Measurements from ENCODE around the gene SLC6A1.

The SLC6A1 gene

DNA sequence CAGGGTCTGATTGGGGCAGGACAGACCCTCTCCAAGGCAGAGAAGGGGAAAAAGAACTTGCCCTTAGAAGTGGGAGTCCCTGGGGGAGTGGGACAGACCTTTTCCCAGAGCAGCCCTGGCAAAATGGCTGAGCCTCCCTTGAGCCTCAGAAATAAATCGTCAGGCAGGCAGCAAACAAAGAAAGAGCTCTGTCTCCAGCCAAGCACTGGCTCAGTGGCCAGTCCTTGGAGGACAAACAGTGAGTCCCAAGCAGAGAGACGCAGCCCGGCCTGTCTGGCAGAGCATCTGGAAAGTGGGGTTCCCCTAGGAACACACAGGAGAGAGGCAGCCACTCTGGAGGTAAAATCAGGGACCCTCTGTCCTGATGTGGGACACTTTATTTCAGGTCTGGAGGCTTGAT lies 1.8 kb downstream of the SLC6A1 start:
- WGBS (ENCODE audit: insufficient coverage, insufficient read length), result no CpG with 5 or more reads among the region's 3 CpGs
- Histone ChIP-seq H3K36me3 (ENCODE audit: control insufficient read depth, insufficient read depth, low read length) (no peaks in the 10 kb centered on the region; the same call in 1 of the 2 replicates), H3K27ac (ENCODE audit: low read length) (no peak overlapping the region), H3K4me1 (ENCODE audit: control insufficient read depth, insufficient read depth, low read length) (no peaks in the 10 kb centered on the region; the same call in 1 of the 2 replicates), H3K4me3 (ENCODE audit: low read length) (no peak overlapping the region), H3K27me3 (ENCODE audit: control insufficient read depth, insufficient read depth, low read length) (peaks cover 27% of the 10 kb centered on the region), H3K9me3 (ENCODE audit: control insufficient read depth, insufficient read depth, low read length) (no peaks in the 10 kb centered on the region)
- DNase-seq (ENCODE audit: low read depth, low spot score), result no peak

DNA sequence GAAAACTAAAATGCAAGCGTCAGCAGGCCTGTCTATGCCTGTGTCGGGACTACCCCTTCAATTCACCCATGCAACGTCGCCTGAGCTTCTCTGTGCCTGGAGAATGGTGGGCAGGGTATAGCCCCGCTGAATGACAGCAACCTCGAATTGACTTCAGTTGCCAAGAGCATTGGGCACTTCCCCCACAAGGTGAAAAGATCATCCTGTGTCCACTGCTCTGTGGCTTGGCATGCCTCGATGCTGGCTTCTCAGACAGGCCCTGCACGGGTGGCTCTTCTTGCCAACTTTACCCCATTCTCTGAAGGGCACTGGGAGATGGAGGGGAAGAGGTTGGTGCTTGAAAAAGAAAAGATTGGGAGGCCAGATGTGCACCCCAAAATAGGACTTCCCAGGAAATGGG lies 3.3 kb downstream of the SLC6A1 start:
- no peak overlapping the region for H3K4me3 ChIP-seq (ENCODE audit: low read length)
- no peaks in the 10 kb centered on the region; the same call in 1 of the 2 replicates for H3K36me3 ChIP-seq (ENCODE audit: control insufficient read depth, insufficient read depth, low read length)
- DNase-seq (ENCODE audit: low read depth, low spot score), result no peak
- no peaks in the 10 kb centered on the region for H3K9me3 ChIP-seq (ENCODE audit: control insufficient read depth, insufficient read depth, low read length)
- WGBS (ENCODE audit: insufficient coverage, insufficient read length), result no CpG with 5 or more reads among the region's 8 CpGs
- H3K4me1 ChIP-seq (ENCODE audit: control insufficient read depth, insufficient read depth, low read length), result no peaks in the 10 kb centered on the region; the same call in 1 of the 2 replicates
- peaks cover 27% of the 10 kb centered on the region for H3K27me3 ChIP-seq (ENCODE audit: control insufficient read depth, insufficient read depth, low read length)
- H3K27ac ChIP-seq (ENCODE audit: low read length), result no peak overlapping the region

DNA sequence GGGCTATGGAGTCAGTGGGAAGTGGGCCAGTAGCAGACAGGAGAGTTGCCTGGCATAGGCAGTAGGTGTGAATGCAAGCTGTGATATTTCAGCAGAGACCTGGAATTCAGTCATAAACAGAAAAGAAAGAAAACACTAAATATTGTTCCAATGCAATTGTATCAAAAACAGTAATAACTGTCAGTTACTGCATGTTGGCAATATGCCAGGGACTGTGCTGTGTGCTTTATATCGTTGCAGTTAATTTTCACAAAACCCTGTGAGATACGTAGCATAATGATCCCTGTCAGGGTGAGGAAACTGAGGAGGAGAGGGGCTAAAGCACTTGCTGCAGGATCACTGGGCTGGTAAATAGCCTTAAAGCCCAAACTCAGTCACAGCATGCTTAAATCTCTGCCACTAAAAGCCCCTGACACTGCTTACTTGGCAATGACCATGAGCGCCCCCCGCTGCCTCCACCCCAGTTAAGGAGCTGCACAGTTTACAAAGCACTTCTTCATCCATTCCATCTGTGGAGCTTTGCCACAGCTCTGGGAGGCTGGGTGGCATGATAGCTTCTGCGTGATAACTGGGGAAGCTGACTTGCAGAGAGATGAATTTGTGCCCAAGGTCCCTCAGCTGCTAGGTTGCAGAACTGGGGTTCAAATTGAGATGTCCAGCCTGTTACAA lies 3.9 kb downstream of the SLC6A1 start:
- H3K9me3 ChIP-seq (ENCODE audit: control insufficient read depth, insufficient read depth, low read length), result no peaks in the 10 kb centered on the region
- peaks cover 26% of the 10 kb centered on the region for H3K27me3 ChIP-seq (ENCODE audit: control insufficient read depth, insufficient read depth, low read length)
- H3K4me3 ChIP-seq (ENCODE audit: low read length), result no peak overlapping the region
- DNase-seq (ENCODE audit: low read depth, low spot score), result no peak
- no peaks in the 10 kb centered on the region; the same call in 1 of the 2 replicates for H3K36me3 ChIP-seq (ENCODE audit: control insufficient read depth, insufficient read depth, low read length)
- no CpG with 5 or more reads among the region's 5 CpGs for WGBS (ENCODE audit: insufficient coverage, insufficient read length)
- H3K27ac ChIP-seq (ENCODE audit: low read length), result no peak overlapping the region
- no peaks in the 10 kb centered on the region; the same call in 1 of the 2 replicates for H3K4me1 ChIP-seq (ENCODE audit: control insufficient read depth, insufficient read depth, low read length)

DNA sequence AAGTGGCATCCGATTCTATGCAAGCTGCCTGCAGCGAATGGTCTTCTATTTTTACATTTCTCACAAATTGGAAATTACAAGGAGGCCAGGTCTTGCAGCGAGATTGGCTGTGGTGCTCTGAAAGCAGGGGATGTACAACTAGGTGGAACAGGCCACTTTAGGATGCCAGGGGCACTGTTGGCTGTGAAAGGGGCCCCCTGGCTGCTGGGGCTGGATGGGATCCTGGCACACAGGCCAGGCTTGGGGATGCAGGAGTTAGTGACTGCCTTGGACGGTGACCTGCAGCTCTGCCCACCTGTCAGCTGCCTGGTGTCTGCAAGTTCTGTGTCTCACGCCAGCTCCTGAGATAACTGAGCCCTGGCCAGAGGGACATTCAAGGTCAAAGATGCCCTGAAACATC lies 4.6 kb downstream of the SLC6A1 start:
- Histone ChIP-seq H3K4me1 (ENCODE audit: control insufficient read depth, insufficient read depth, low read length) (no peaks in the 10 kb centered on the region; the same call in 1 of the 2 replicates), H3K9me3 (ENCODE audit: control insufficient read depth, insufficient read depth, low read length) (no peaks in the 10 kb centered on the region), H3K36me3 (ENCODE audit: control insufficient read depth, insufficient read depth, low read length) (no peaks in the 10 kb centered on the region; the same call in 1 of the 2 replicates), H3K4me3 (ENCODE audit: low read length) (no peak overlapping the region), H3K27me3 (ENCODE audit: control insufficient read depth, insufficient read depth, low read length) (peaks cover 26% of the 10 kb centered on the region), H3K27ac (ENCODE audit: low read length) (no peak overlapping the region)
- no peak for DNase-seq (ENCODE audit: low read depth, low spot score)
- WGBS (ENCODE audit: insufficient coverage, insufficient read length), result no CpG with 5 or more reads among the region's 5 CpGs

DNA sequence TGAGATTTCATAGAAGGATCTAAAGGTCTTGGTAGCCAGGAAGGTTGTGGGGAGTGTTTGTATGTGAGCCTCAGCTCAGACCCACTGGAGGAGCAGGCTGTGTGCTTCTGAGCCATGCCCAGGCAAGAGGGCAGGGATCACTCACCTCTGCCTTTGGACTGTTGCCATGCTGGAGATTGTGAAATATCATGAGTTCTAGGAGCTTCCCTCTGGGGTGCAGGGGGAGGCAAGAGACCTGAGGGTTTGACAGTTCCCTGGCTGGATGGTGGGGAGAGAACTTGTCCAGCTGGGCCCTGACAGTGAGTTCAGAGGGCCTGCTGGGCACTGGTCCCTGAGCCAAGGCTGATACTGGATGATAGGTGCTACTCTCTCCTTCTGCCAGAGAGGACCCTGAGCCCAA lies 6.0 kb downstream of the SLC6A1 start:
- H3K27me3 ChIP-seq (ENCODE audit: control insufficient read depth, insufficient read depth, low read length), result peaks cover 20% of the 10 kb centered on the region
- no peaks in the 10 kb centered on the region for H3K9me3 ChIP-seq (ENCODE audit: control insufficient read depth, insufficient read depth, low read length)
- no peak overlapping the region for H3K27ac ChIP-seq (ENCODE audit: low read length)
- H3K36me3 ChIP-seq (ENCODE audit: control insufficient read depth, insufficient read depth, low read length), result no peaks in the 10 kb centered on the region
- no peak for DNase-seq (ENCODE audit: low read depth, low spot score)
- H3K4me1 ChIP-seq (ENCODE audit: control insufficient read depth, insufficient read depth, low read length), result no peaks in the 10 kb centered on the region; the same call in 1 of the 2 replicates
- no peak overlapping the region for H3K4me3 ChIP-seq (ENCODE audit: low read length)

DNA sequence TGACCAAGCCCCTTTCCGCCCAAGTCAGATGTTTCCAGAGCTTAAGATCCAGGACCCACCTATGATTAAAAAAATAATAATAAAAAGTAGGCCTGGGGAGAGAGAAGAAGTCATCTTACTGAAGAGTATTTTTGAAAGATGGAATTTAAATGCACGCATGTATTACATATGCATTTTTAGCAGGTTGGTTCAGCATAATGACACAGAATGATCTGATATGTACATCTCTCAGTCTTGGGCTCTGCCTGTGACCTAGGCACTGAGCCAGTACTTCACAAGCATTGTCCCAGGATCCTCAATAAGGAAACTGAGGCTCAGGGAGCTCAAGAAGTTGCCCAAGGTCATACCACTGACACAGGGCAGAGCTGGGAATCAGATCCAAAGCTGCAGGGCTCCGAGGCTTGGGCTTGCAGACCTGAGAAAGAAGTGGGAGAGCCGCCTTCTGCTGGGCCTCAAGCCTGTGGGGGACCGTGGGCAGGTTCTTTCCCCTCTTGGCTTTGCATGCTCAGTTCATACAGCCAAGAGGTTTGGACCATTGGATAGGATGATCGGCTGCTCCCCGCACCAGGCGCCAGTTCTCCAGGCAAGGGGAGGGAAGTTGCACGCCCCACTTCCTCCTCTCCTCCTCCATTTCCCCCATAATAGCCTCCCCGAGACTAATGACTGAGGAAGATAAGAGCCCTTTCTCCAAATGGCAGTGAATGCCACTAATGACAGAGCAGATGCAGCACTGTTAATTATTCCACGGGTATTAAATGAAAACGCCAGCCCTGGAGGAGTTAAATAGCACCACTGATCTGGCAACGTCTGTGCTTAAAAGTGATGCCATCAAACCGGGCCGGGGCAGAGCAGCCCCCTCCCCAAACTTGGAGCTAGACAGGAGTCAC lies 6.9 kb downstream of the SLC6A1 start:
- Histone ChIP-seq H3K4me1 (ENCODE audit: control insufficient read depth, insufficient read depth, low read length) (no peaks in the 10 kb centered on the region; the same call in 1 of the 2 replicates), H3K4me3 (ENCODE audit: low read length) (no peak overlapping the region), H3K9me3 (ENCODE audit: control insufficient read depth, insufficient read depth, low read length) (no peaks in the 10 kb centered on the region), H3K36me3 (ENCODE audit: control insufficient read depth, insufficient read depth, low read length) (no peaks in the 10 kb centered on the region), H3K27ac (ENCODE audit: low read length) (no peak overlapping the region), H3K27me3 (ENCODE audit: control insufficient read depth, insufficient read depth, low read length) (peaks cover 11% of the 10 kb centered on the region)
- no peak for DNase-seq (ENCODE audit: low read depth, low spot score)
- no CpG with 5 or more reads among the region's 15 CpGs for WGBS (ENCODE audit: insufficient coverage, insufficient read length)

DNA sequence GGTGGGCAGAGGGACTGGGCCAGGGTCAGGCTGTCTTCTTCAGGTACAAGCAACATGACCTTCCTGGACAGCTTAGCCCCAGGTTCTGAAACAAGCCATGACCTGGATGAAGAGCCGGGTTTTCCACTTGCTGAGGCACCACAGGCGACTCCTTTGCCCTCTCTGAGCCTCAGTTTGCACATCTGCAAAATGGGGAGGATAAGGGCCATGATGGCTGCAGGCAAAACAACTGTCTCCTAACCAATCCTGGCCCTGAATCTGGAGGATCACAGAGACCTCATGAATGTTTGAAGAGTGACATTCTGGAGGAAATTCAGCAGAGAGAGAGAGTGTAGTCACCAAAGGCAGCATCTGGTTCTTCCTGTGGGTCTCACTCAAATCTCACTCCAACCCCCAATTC lies 8.0 kb downstream of the SLC6A1 start:
- WGBS (ENCODE audit: insufficient coverage, insufficient read length), result no CpG with 5 or more reads among the region's 2 CpGs
- Histone ChIP-seq H3K9me3 (ENCODE audit: control insufficient read depth, insufficient read depth, low read length) (no peaks in the 10 kb centered on the region), H3K27me3 (ENCODE audit: control insufficient read depth, insufficient read depth, low read length) (peaks cover 3% of the 10 kb centered on the region; the same call in 1 of the 2 replicates), H3K4me3 (ENCODE audit: low read length) (no peak overlapping the region), H3K36me3 (ENCODE audit: control insufficient read depth, insufficient read depth, low read length) (no peaks in the 10 kb centered on the region), H3K27ac (ENCODE audit: low read length) (no peak overlapping the region), H3K4me1 (ENCODE audit: control insufficient read depth, insufficient read depth, low read length) (no peaks in the 10 kb centered on the region; the same call in 1 of the 2 replicates)
- no peak for DNase-seq (ENCODE audit: low read depth, low spot score)

DNA sequence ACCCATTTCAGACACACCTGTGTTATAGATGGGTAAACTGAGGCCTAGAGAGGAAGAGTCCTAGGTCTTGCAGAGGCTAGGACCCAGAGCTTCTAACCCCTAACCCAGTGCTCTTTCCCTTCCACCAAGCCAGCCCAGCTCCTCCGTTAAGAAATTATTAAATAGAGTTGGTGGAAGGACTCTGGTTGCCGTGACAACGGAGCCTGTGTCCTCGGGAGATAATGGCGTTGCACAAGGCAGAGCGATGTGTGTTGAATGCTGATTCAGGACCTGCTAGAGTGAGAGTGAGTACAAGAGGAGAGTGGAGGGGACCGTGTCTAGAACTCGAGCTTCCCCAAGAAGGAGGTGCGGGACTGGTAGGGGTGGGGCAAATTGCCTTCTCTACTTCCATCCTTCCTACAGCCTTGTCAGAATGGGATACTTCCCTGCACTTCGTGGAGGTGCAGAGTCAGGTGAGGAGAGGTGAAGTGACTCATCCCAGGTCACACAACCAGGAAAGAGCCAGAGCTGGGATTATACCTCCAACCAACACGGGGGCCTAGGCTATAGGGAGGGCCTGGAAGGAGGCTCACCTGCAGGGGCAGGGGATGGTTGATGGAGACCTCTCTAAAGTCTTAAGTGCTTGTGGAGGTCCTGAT lies 8.6 kb downstream of the SLC6A1 start:
- H3K27me3 ChIP-seq (ENCODE audit: control insufficient read depth, insufficient read depth, low read length), result no peaks in the 10 kb centered on the region; the same call in 1 of the 2 replicates
- H3K36me3 ChIP-seq (ENCODE audit: control insufficient read depth, insufficient read depth, low read length), result no peaks in the 10 kb centered on the region
- no peak overlapping the region for H3K27ac ChIP-seq (ENCODE audit: low read length)
- H3K4me1 ChIP-seq (ENCODE audit: control insufficient read depth, insufficient read depth, low read length), result no peaks in the 10 kb centered on the region; the same call in 1 of the 2 replicates
- no peak overlapping the region for H3K4me3 ChIP-seq (ENCODE audit: low read length)
- DNase-seq (ENCODE audit: low read depth, low spot score), result no peak
- no CpG with 5 or more reads among the region's 11 CpGs for WGBS (ENCODE audit: insufficient coverage, insufficient read length)
- no peaks in the 10 kb centered on the region for H3K9me3 ChIP-seq (ENCODE audit: control insufficient read depth, insufficient read depth, low read length)

DNA sequence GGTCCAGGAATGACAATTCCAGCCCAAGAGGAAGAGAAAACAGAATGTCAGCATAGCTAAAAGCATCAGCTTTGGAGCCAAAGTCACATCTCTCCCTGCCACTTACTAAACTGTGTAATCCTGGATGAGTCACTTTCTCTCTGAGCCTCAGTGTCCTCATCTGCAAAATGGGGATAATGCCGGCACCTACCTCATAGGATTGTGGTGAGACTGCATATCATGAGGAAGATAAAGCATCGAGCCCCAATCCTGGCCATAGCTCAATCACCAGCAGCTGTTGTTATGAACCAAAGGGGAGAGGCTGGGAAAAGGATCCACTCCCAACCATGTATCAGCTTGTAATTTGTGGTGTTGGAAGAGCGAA lies 9.1 kb downstream of the SLC6A1 start:
- Histone ChIP-seq H3K9me3 (ENCODE audit: control insufficient read depth, insufficient read depth, low read length) (no peaks in the 10 kb centered on the region), H3K36me3 (ENCODE audit: control insufficient read depth, insufficient read depth, low read length) (no peaks in the 10 kb centered on the region), H3K4me1 (ENCODE audit: control insufficient read depth, insufficient read depth, low read length) (no peaks in the 10 kb centered on the region; the same call in 1 of the 2 replicates), H3K4me3 (ENCODE audit: low read length) (no peak overlapping the region), H3K27ac (ENCODE audit: low read length) (no peak overlapping the region), H3K27me3 (ENCODE audit: control insufficient read depth, insufficient read depth, low read length) (no peaks in the 10 kb centered on the region; the same call in 1 of the 2 replicates)
- DNase-seq (ENCODE audit: low read depth, low spot score), result no peak
- WGBS (ENCODE audit: insufficient coverage, insufficient read length), result no CpG with 5 or more reads among the region's 3 CpGs

DNA sequence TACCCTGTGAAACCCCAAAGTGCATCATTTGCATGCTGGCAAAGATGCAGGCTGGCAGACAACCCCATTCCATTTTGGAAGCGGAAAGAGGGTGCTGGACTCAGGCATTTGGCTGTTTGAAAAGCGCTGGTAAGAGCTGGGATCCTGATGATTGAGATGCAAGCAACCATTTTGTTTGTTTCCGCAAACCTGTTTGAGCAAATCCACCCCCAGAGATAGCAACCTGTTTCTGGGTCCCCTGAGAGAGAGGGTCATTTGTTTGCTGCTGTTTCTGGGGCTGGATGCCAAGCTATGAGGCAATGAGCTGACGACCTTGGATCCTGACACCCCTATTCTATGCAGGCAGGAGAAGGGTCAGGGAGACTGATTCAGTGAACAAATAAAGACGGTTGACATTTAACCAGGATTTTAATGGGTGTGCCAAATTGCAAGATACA lies 9.8 kb downstream of the SLC6A1 start:
- no peaks in the 10 kb centered on the region; the same call in 1 of the 2 replicates for H3K4me1 ChIP-seq (ENCODE audit: control insufficient read depth, insufficient read depth, low read length)
- no peaks in the 10 kb centered on the region for H3K36me3 ChIP-seq (ENCODE audit: control insufficient read depth, insufficient read depth, low read length)
- no peak for DNase-seq (ENCODE audit: low read depth, low spot score)
- no peak overlapping the region for H3K27ac ChIP-seq (ENCODE audit: low read length)
- no peaks in the 10 kb centered on the region; the same call in 1 of the 2 replicates for H3K27me3 ChIP-seq (ENCODE audit: control insufficient read depth, insufficient read depth, low read length)
- H3K4me3 ChIP-seq (ENCODE audit: low read length), result no peak overlapping the region
- H3K9me3 ChIP-seq (ENCODE audit: control insufficient read depth, insufficient read depth, low read length), result no peaks in the 10 kb centered on the region
- no CpG with 5 or more reads among the region's 5 CpGs for WGBS (ENCODE audit: insufficient coverage, insufficient read length)
